GM21529 (cell line): Measurements from ENCODE around the gene IFNGR2.
"Not testable (repeated sequence)": the region's sequence is repeated elsewhere in the genome, so short reads cannot be mapped to it uniquely, and the experiment has no call there.

Source experiments
- ATAC-seq: cut with Tn5 transposase; IDR thresholded peaks from one replicate; pipeline ENCODE4 v1.9.1; 2021; ENCODE audit not compliant: unreplicated experiment

The IFNGR2 gene

GRCh38 chr21:33401630-33401992 lies 1.6 kb upstream of the IFNGR2 start:
- ATAC-seq = no peak

- no peak for ATAC-seq
Observed at GRCh38 chr21:33402001-33402979, 923 bp upstream of the IFNGR2 start.

- ATAC-seq = no peak
Observed at GRCh38 chr21:33403786-33404585, 773 bp downstream of the IFNGR2 start.

GRCh38 chr21:33406493-33406892 lies 3.3 kb downstream of the IFNGR2 start:
- ATAC-seq = no peak

GRCh38 chr21:33411949-33412430 lies 8.8 kb downstream of the IFNGR2 start:
- ATAC-seq = no peak

GRCh38 chr21:33412439-33412831 lies 9.2 kb downstream of the IFNGR2 start:
- not testable (repeated sequence) for ATAC-seq

- no peak for ATAC-seq
Observed at GRCh38 chr21:33412832-33413519, 9.8 kb downstream of the IFNGR2 start.

- no peak for ATAC-seq
Observed at GRCh38 chr21:33414068-33414467, 10.9 kb downstream of the IFNGR2 start.

- ATAC-seq = no peak
Observed at GRCh38 chr21:33414926-33415325, 11.7 kb downstream of the IFNGR2 start.

- ATAC-seq = no peak
Observed at GRCh38 chr21:33418691-33419090, 15.5 kb downstream of the IFNGR2 start.

- no peak for ATAC-seq
Observed at GRCh38 chr21:33419538-33420123, 16.4 kb downstream of the IFNGR2 start.

GRCh38 chr21:33421713-33422393 lies 18.6 kb downstream of the IFNGR2 start:
- no peak for ATAC-seq

GRCh38 chr21:33424214-33424613 lies 21.0 kb downstream of the IFNGR2 start:
- ATAC-seq = no peak

- ATAC-seq = no peak
Observed at GRCh38 chr21:33425825-33426224, 22.6 kb downstream of the IFNGR2 start.

GRCh38 chr21:33427051-33427450 lies 23.8 kb downstream of the IFNGR2 start:
- ATAC-seq = no peak

GRCh38 chr21:33428669-33429068 lies 25.5 kb downstream of the IFNGR2 start:
- no peak for ATAC-seq

- no peak for ATAC-seq
Observed at GRCh38 chr21:33430858-33431257, 27.6 kb downstream of the IFNGR2 start.

- ATAC-seq = no peak
Observed at GRCh38 chr21:33432496-33432895, 29.3 kb downstream of the IFNGR2 start.

- ATAC-seq = no peak
Observed at GRCh38 chr21:33433001-33433400, 29.8 kb downstream of the IFNGR2 start.

GRCh38 chr21:33433425-33434114 lies 30.4 kb downstream of the IFNGR2 start:
- ATAC-seq = no peak
